Activated CD8-positive, alpha-beta memory T cell treated with anti-CD3 and anti-CD28 coated beads, Interleukin-2, amount 10 ng/mL, durations not matched to agents 7 days and 5 days (primary cell): ENCODE data around the gene MS4A7. TPM values are rescaled to one million over a fixed set of nuclear protein-coding genes. Genes with fewer than 3 reads are reported as not detected.

Source experiments
- ATAC-seq: fragments of 150-1000 bp; cut with Tn5 transposase; one replicate; pipeline ENCODE4 v1.10.0; 2021; ENCODE audit warnings: moderate library complexity
- CTCF ChIA-PET: fragments of 350-600 bp; sonication (Branson Sonifier 250); formaldehyde crosslinking; loops from one replicate; lab custom pipeline; 2021; ENCODE audit warnings: antibody characterized with exemption; lab: Charles Lee
- DNase-seq: peaks from one replicate; pipeline ENCODE4 v3.0.0-alpha.2; 2020
- H3K27ac Mint-ChIP-seq: one replicate; pipeline ENCODE4 v1.8.0; 2021; ENCODE audit warnings: mild to moderate bottlenecking, mixed read lengths
- H3K27me3 Mint-ChIP-seq: one replicate; pipeline ENCODE4 v1.8.0; 2021; ENCODE audit warnings: mixed read lengths
- H3K36me3 Mint-ChIP-seq: one replicate; pipeline ENCODE4 v1.8.0; 2021; ENCODE audit warnings: mild to moderate bottlenecking, mixed read lengths
- H3K4me1 Mint-ChIP-seq: one replicate; pipeline ENCODE4 v1.8.0; 2021; ENCODE audit warnings: mixed read lengths
- H3K4me3 Mint-ChIP-seq: one replicate; pipeline ENCODE4 v1.8.0; 2021; ENCODE audit warnings: mild to moderate bottlenecking, moderate library complexity, mixed read lengths
- H3K9me3 Mint-ChIP-seq: one replicate; pipeline ENCODE4 v1.8.0; 2022; ENCODE audit warnings: low read depth, mixed read lengths
- total RNA-seq, 2 experiments: library from RNA; stranded (reverse); gene quantifications; one replicate each; pipeline ENCODE4 v1.2.3, GENCODE V29; 2021

Gene MS4A7
- total RNA-seq, 2 experiments from 2014 or later, result not detected

DNA sequence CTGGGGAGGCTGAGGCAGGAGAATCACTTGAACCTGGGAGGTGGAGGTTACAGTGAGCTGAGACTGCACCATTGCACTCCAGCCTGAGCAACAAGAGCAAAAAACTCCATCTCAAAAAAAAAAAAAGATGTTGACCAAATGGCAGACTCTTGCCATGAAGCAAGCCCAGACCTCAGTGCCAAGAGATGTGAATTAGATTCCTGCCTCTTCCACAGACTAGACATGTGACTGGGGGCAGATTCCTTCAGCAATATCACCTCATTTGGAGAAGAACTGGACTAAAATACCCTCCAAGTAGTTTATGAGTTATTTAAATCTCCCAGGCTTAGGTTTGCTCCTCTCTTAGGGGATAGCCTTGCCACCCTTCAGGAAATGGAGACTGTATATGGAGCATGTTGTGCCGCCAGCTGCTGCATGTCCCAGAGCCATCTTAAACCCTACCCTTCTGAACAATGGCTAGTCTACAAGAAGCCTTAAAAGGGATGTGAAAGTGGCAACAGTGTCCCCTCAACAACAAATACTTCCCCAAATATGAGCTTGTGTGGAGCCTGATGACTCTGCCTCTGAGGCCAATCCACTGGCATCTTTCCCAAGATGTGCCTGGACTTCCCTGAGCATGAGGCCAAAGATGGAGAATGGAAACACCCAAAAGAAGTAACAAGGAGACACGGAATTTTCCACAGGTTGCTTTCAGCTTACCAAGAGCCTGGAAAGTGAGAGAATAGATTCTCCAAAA is 763 bp upstream of the MS4A7 start:
- CTCF ChIA-PET, result no interaction called here
- no peaks in the 10 kb centered on the region for H3K9me3 Mint-ChIP-seq
- no peaks in the 10 kb centered on the region for H3K36me3 Mint-ChIP-seq
- H3K27me3 Mint-ChIP-seq, result peaks cover 21% of the 10 kb centered on the region
- H3K4me1 Mint-ChIP-seq, result peaks cover 10% of the 10 kb centered on the region
- no peak overlapping the region for H3K27ac Mint-ChIP-seq
- H3K4me3 Mint-ChIP-seq, result no peak overlapping the region
- no peak for ATAC-seq
- DNase-seq, result no peak

GRCh38 chr11:60389279-60389910 is 11.1 kb downstream of the MS4A7 start:
- H3K27ac Mint-ChIP-seq, result no peak overlapping the region
- H3K4me3 Mint-ChIP-seq, result no peak overlapping the region
- H3K9me3 Mint-ChIP-seq, result no peaks in the 10 kb centered on the region
- no peak for ATAC-seq
- CTCF ChIA-PET, result no interaction called here
- no peak for DNase-seq
- no peaks in the 10 kb centered on the region for H3K4me1 Mint-ChIP-seq
- H3K36me3 Mint-ChIP-seq, result no peaks in the 10 kb centered on the region
- H3K27me3 Mint-ChIP-seq, result no peaks in the 10 kb centered on the region

DNA sequence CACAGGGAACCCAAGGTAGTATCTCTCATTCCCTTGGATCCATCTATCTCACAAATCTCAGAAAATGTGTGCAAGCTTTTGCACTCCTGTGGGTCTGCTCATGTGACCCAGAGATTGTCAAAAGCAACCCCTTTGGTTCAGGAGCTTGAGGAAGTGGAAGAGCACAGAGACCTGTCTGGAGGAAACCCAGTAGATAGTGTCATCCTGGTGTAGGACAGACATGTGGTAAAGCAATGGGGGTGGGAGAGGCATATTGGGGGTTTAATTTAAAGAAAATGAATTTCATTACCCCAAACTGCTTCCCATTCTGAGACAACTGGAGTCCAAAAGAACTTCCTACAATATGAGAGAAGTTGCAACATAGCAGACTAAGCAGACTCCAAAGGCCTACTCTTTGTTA is 12.1 kb downstream of the MS4A7 start:
- Mint-ChIP-seq H3K27me3 (no peaks in the 10 kb centered on the region), H3K4me3 (no peak overlapping the region), H3K27ac (no peak overlapping the region), H3K4me1 (no peaks in the 10 kb centered on the region), H3K36me3 (no peaks in the 10 kb centered on the region), H3K9me3 (no peaks in the 10 kb centered on the region)
- ATAC-seq (no peak), DNase-seq (no peak)
- CTCF ChIA-PET, result no interaction called here

DNA sequence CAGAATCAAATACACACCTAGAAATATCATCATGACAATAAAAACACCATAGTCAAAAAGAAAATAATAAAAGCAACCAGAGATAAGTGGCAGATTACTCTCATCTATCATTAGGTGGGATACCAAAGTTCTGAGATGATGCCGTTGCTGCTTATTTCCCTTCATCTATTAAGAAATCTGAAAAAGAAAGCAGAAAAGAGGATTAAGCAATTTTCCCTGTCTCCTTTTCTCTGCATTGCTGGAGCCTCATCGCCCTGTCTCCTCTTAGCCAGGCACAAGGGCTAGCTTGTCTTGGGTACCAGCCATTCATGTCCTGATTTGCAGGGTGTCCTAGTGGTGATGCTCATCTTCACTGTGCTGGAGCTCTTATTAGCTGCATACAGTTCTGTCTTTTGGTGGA is 14.0 kb downstream of the MS4A7 start:
- CTCF ChIA-PET, result no interaction called here
- ATAC-seq, result no peak
- H3K9me3 Mint-ChIP-seq, result no peaks in the 10 kb centered on the region
- H3K4me1 Mint-ChIP-seq, result no peaks in the 10 kb centered on the region
- DNase-seq, result no peak
- no peaks in the 10 kb centered on the region for H3K36me3 Mint-ChIP-seq
- H3K27me3 Mint-ChIP-seq, result peaks cover 2% of the 10 kb centered on the region
- H3K27ac Mint-ChIP-seq, result no peak overlapping the region
- H3K4me3 Mint-ChIP-seq, result no peak overlapping the region

DNA sequence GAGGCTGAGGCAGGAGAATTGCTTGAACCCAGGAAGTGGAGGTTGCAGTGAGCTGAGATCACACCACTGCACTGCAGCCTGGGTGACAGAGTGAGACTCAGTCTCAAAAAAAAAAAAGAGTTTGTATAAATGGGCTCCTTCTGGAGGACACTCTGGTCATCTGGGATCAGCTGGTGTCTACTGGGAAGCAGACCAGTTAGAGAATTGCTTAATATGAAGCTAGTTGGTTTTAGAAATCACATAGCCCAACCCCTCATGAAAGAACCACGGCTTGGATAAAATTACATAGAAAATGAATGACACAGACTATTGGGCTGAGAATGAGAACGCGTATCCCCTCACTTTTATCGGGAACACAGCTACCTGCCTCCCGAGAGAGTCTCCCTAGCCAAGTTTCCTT is 14.7 kb downstream of the MS4A7 start:
- Mint-ChIP-seq H3K27ac (no peak overlapping the region), H3K9me3 (no peaks in the 10 kb centered on the region), H3K4me1 (no peaks in the 10 kb centered on the region), H3K36me3 (no peaks in the 10 kb centered on the region), H3K4me3 (no peak overlapping the region), H3K27me3 (peaks cover 4% of the 10 kb centered on the region)
- no peak for DNase-seq
- no peak for ATAC-seq
- CTCF ChIA-PET, result no interaction called here

DNA sequence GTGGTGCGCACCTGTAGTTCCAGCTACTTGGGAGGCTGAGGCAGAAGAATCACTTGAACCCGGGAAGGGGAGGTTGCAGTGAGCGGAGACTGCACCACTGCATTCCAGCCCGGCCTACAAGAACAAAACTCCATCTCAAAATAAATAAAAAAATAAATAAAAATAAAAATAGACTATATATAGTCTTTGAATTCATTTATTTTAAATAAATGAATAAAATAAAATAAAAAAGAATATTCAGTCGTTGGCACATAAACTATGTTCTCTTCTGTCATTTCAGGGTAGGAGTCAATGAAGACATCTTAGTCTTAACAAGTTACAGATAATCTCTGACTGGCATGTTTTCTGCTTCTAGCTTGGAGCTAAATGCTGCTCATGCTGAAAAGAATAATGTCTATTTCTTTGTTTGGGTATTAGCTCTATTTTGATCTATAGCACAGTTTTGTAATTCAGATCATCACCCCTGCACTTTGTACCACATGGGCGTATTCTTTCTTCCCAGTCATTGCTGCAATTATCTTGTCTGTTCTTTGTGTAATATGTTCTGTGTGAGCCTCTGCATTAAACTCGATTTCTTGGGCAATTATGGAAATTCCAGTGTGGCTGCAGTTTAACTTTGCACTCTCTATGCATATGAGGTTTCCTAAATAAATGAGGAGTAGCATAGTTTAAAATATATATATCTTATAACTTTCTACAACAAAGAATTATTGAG is 16.5 kb downstream of the MS4A7 start:
- CTCF ChIA-PET, result no interaction called here
- ATAC-seq (no peak), DNase-seq (no peak)
- Mint-ChIP-seq H3K27ac (no peak overlapping the region), H3K4me1 (no peaks in the 10 kb centered on the region), H3K27me3 (peaks cover 4% of the 10 kb centered on the region), H3K9me3 (no peaks in the 10 kb centered on the region), H3K36me3 (no peaks in the 10 kb centered on the region), H3K4me3 (no peak overlapping the region)

DNA sequence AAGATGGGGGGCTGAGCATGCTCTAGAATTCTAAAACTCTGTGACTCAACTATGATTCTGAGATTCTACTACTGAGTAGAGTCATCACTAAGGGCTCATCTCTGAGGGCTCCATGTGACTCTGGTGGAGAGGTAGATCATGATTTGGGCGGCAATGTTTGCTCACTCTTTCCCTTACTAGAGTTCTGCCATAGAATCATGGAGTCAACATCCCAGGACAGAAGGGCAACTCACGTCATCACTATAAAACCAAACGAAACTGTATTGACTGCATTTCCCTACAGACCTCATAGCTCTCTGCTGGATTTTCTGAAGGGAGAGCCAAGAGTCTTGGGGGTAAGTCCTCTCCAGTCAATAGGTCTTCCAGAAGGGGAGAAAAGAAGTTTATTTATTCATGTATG is 18.1 kb downstream of the MS4A7 start, which contains the start of gene MS4A14:
Gene MS4A14 (plus strand): TSS at position 78 of the 400 bp plus-strand sequence. CDS start 120 bp downstream, at position 198.
- ATAC-seq, result no peak
- Mint-ChIP-seq H3K27me3 (peaks cover 4% of the 10 kb centered on the region), H3K36me3 (no peaks in the 10 kb centered on the region), H3K27ac (no peak within 1 kb of the TSS), H3K9me3 (no peaks in the 10 kb centered on the region), H3K4me3 (no peak within 1 kb of the TSS), H3K4me1 (no peaks in the 10 kb centered on the region)
- no peak for DNase-seq
- CTCF ChIA-PET, result no interaction called here

DNA sequence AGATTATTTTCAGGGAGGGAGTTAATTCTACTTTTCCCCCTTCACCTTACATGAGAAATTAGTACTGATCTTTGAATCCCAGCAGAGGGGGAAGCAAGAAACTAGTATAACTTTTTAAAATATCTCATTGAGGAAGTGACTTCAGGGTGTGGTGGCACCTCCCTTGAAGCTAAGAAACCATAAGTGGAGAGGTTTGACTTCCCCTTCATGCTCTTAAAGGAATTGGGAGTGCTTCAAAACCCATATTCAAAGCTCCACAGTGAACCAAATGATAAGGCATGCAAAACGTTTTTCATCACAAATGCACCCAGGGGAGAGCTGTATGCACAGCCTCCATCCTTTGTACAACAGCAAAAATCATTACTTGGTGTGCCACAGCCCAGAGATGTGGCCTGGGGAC is 18.5 kb downstream of the MS4A7 start:
- H3K27ac Mint-ChIP-seq, result no peak overlapping the region
- ATAC-seq (no peak), DNase-seq (no peak)
- H3K4me3 Mint-ChIP-seq, result no peak overlapping the region
- CTCF ChIA-PET, result no interaction called here
- no peaks in the 10 kb centered on the region for H3K4me1 Mint-ChIP-seq
- peaks cover 4% of the 10 kb centered on the region for H3K27me3 Mint-ChIP-seq
- H3K36me3 Mint-ChIP-seq, result no peaks in the 10 kb centered on the region
- H3K9me3 Mint-ChIP-seq, result no peaks in the 10 kb centered on the region

- Mint-ChIP-seq H3K9me3 (no peaks in the 10 kb centered on the region), H3K27ac (no peak overlapping the region), H3K36me3 (no peaks in the 10 kb centered on the region), H3K27me3 (peaks cover 8% of the 10 kb centered on the region), H3K4me1 (no peaks in the 10 kb centered on the region), H3K4me3 (no peak overlapping the region)
- ATAC-seq, result no peak
- CTCF ChIA-PET, result no interaction called here
- DNase-seq, result no peak
Measured at GRCh38 chr11:60420015-60420414, 41.7 kb downstream of the MS4A7 start.

DNA sequence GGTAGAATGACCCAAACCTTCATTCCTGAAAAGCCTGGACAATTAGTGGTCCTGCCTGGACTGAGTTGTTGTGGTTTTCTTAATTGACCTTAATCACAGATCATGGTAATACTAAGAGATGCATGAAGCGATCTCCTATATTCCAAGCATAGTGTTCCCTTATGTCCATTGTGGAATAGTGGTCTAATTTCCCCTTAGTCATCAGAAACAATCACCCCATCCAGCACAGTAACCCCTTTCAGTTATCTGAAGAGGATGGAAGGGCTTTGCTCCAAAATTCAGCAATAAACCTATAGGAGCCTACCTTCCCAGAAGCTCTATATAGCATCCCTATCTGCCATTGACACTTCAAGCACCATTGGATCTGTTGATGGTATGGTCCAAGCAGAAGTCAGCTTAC is 44.3 kb downstream of the MS4A7 start:
- H3K27me3 Mint-ChIP-seq, result peaks cover 9% of the 10 kb centered on the region
- no peaks in the 10 kb centered on the region for H3K4me1 Mint-ChIP-seq
- ATAC-seq, result no peak
- no peak overlapping the region for H3K27ac Mint-ChIP-seq
- no peaks in the 10 kb centered on the region for H3K36me3 Mint-ChIP-seq
- no peak overlapping the region for H3K4me3 Mint-ChIP-seq
- no peak for DNase-seq
- no peaks in the 10 kb centered on the region for H3K9me3 Mint-ChIP-seq
- CTCF ChIA-PET, result no interaction called here

DNA sequence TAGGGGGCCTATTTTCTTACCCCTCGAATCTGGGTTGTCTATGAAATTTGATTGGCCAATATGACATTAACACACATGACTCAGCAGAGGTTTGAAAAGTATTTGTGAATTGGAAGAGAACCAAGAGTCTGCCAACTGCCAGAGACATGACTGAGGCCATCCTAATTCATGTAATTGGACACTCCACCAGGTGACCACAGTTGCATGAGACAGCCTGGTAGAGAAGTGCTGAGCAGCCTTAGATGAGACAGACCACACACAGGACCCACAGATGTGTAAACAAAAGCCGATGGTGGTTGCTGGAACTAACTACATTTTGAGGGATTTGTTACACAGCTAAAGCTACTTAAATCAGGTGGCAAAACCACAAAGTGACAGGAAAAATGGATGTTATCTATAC is 50.2 kb downstream of the MS4A7 start:
- CTCF ChIA-PET, result no interaction called here
- DNase-seq (no peak), ATAC-seq (no peak)
- H3K27me3 Mint-ChIP-seq, result peaks cover 30% of the 10 kb centered on the region
- no peaks in the 10 kb centered on the region for H3K36me3 Mint-ChIP-seq
- H3K27ac Mint-ChIP-seq, result no peak overlapping the region
- no peak overlapping the region for H3K4me3 Mint-ChIP-seq
- H3K9me3 Mint-ChIP-seq, result no peaks in the 10 kb centered on the region
- no peaks in the 10 kb centered on the region for H3K4me1 Mint-ChIP-seq

- Mint-ChIP-seq H3K9me3 (no peaks in the 10 kb centered on the region), H3K27me3 (peaks cover 32% of the 10 kb centered on the region)
Measured at GRCh38 chr11:60429272-60429671, 50.9 kb downstream of the MS4A7 start, which contains the start of gene MS4A5. Gene MS4A5 (plus strand): TSS chr11:60429572. CDS start chr11:60429675, 103 bp downstream.

DNA sequence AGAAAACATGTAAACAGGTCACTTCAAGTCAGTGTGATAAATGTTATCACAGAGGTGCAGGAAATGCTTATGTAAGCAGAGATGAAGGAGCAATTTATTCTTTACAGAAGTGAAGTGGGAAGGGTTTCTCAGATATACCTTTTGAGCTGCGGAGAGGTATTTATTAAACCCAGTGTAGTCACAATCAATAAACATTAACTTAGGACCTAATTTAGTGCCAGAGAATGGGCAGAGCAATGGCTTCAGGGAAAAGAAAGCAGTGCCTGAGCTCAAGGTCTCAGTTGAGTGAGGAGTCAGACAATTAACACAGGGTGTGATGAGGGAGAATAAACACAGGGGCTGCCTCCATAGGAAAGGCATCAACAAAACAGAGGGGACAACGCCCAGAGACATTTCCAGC is 52.9 kb downstream of the MS4A7 start:
- Mint-ChIP-seq H3K9me3 (no peaks in the 10 kb centered on the region), H3K27ac (no peak overlapping the region), H3K4me1 (no peaks in the 10 kb centered on the region), H3K36me3 (no peaks in the 10 kb centered on the region), H3K4me3 (no peak overlapping the region), H3K27me3 (peaks cover 26% of the 10 kb centered on the region)
- DNase-seq (no peak), ATAC-seq (no peak)
- CTCF ChIA-PET, result no interaction called here

More at GRCh38 chr11:60429272-60429671, 50.9 kb downstream of the MS4A7 start, which contains the start of gene MS4A5:
- CTCF ChIA-PET, result no interaction called here
- no peak within 1 kb of the TSS for H3K27ac Mint-ChIP-seq
- DNase-seq, result no peak
- ATAC-seq, result no peak
- H3K4me3 Mint-ChIP-seq, result no peak within 1 kb of the TSS
- H3K36me3 Mint-ChIP-seq, result no peaks in the 10 kb centered on the region
- H3K4me1 Mint-ChIP-seq, result no peaks in the 10 kb centered on the region

- H3K27me3 Mint-ChIP-seq, result peaks cover 19% of the 10 kb centered on the region
- H3K4me1 Mint-ChIP-seq, result no peaks in the 10 kb centered on the region
- no peak for DNase-seq
- H3K4me3 Mint-ChIP-seq, result no peak overlapping the region
- no peaks in the 10 kb centered on the region for H3K36me3 Mint-ChIP-seq
- H3K27ac Mint-ChIP-seq, result no peak overlapping the region
- CTCF ChIA-PET, result no interaction called here
- H3K9me3 Mint-ChIP-seq, result no peaks in the 10 kb centered on the region
- ATAC-seq, result no peak
Measured at GRCh38 chr11:60433401-60433800, 55.1 kb downstream of the MS4A7 start.
